ENCODE data around the gene FOSL1. TPM values are rescaled to one million over a fixed set of nuclear protein-coding genes. Genes with fewer than 3 reads are reported as not detected.
A peak's percentile ranks its signal among the peaks of the same experiment; 100 is the strongest.

The FOSL1 gene
- total and polyA plus RNA-seq, 11 donors = 0.22 to 48.1 (median 1.5) TPM

GRCh38 chr11:65897020-65897471 lies 3.1 kb downstream of the FOSL1 start:
- ATAC-seq (no peak), DNase-seq (no peak)
- Histone ChIP-seq H3K36me3 (no peaks in the 10 kb centered on the region), H3K4me3 (no peak overlapping the region), H3K9me3 (no peaks in the 10 kb centered on the region), H3K27ac (no peak overlapping the region), H3K4me1 (peaks cover 7 to 56% (median 40%) of the 10 kb centered on the region in 12 donors), H3K27me3 (peaks cover 0 to 15% (median 0%) of the 10 kb centered on the region in 9 donors)
- intact Hi-C loops (cut with DNase I) = no loop called here
- no peak for TF ChIP-seq POLR2A (IDR thresholded peaks at IDR 0.05)
- no peak for TF ChIP-seq CTCF (IDR thresholded peaks at IDR 0.05)
- WGBS, 4 donors = 93 to 95% (median 94%) methylated on average over 4 of the region's 4 CpGs

DNA sequence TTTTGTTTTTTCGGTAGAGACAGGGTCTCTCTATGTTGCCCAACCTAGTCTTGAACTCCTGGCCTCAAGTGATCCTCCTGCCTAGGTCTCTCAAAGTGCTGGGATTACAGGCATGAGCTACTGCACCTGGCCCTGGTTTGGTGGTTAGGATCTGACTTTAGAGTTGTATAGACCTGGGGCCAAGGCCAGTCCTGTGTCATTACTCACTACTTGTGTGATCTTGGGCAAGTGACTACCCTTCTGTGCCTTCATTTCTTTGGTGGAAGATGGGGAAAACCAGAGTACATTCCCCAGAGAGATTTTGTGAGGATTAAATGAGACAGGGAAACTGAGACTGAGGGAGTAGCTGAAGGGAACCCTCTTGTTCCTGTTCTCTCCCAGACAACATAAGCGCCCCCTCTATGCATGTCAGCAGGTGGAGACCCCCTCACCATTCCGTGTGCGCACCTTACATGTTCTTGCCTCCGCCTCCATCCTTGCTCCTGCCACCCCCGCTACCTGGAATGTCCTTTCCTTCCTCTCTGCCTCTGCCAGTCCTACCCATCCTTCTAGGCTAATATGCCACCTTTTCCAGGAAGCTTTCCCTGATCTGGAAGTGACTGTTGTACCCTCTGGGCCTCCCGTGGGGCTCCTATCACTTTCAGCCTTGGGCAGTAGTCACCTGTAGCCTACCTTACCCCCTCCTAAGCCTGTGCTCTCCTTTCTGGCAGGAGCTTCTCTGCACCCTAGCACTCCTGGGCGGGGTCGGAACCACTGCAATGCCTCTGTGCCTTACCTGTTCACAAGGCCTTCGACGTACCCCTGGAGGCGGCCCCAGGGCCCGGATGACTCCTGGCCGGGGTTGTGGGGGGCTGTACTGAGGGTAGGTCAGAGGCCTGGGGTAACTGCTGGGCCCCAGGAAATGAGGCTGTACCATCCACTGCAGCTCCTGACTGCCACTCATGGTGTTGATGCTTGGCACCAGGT lies 3.9 kb downstream of the FOSL1 start:
- peaks cover 9 to 63% (median 43%) of the 10 kb centered on the region in 12 donors for H3K4me1 ChIP-seq
- TF ChIP-seq POLR2A (IDR thresholded peaks at IDR 0.05) (no peak), CTCF (IDR thresholded peaks at IDR 0.05) (no peak)
- DNase-seq = peak in 1 of 5 donors; percentile 51
- no peak overlapping the region for H3K4me3 ChIP-seq
- peaks cover 0 to 15% (median 0%) of the 10 kb centered on the region in 9 donors for H3K27me3 ChIP-seq
- no peaks in the 10 kb centered on the region for H3K36me3 ChIP-seq
- H3K27ac ChIP-seq = no peak overlapping the region
- WGBS, 4 donors = 93 to 97% (median 95%) methylated on average over 12 to 14 of the region's 14 CpGs
- no peaks in the 10 kb centered on the region for H3K9me3 ChIP-seq
- intact Hi-C loops (cut with DNase I) = no loop called here
- no peak for ATAC-seq

GRCh38 chr11:65895482-65895981 lies 4.7 kb downstream of the FOSL1 start:
- Histone ChIP-seq H3K27ac (no peak overlapping the region), H3K27me3 (peaks cover 0 to 15% (median 0%) of the 10 kb centered on the region in 9 donors), H3K36me3 (no peaks in the 10 kb centered on the region), H3K4me3 (no peak overlapping the region), H3K4me1 (peaks cover 9 to 60% (median 41%) of the 10 kb centered on the region in 12 donors), H3K9me3 (no peaks in the 10 kb centered on the region)
- intact Hi-C loops (cut with DNase I) = no loop called here
- no peak for TF ChIP-seq CTCF (IDR thresholded peaks at IDR 0.05)
- no peak for TF ChIP-seq POLR2A (IDR thresholded peaks at IDR 0.05)
- ATAC-seq = no peak
- WGBS, 4 donors = 88 to 94% (median 92%) methylated on average over 3 to 5 of the region's 5 CpGs
- DNase-seq = no peak

DNA sequence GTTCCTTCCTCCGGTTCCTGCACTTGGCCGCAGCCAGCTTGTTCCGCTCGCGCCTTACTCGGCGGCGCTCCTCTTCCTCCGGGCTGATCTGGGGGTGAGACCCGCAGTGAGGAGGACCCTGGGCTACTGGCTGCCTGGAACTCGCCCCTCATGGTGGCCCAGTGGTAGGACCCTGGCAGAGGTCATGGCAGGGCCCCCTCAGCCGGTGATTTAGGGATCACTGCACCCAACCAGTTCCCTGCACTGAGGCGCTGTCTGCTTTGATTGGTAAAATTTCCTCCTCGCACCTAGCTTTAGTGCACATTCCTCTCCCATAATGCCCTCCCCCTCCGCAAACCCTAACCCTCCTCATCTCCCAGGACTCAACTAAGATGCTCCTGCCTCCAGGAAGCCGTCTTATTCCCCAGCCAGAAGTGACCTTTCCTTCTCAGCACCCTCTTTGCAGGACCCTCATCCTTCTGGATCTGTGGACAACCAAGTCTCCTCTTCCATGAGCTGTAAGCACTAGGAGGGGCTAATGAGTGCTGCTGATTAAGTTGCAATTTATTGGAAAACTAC lies 6.1 kb downstream of the FOSL1 start:
- no peaks in the 10 kb centered on the region for H3K36me3 ChIP-seq
- TF ChIP-seq CTCF (IDR thresholded peaks at IDR 0.05) = no peak
- TF ChIP-seq POLR2A (IDR thresholded peaks at IDR 0.05) = peak in 1 of 2 donors; percentile 15
- DNase-seq = peak; percentile 66 to 81 (median 69)
- H3K27me3 ChIP-seq = peaks cover 0 to 3% (median 0%) of the 10 kb centered on the region in 9 donors
- H3K27ac ChIP-seq = peak overlapping the region; percentile 79 to 99 (median 98)
- H3K4me1 ChIP-seq = peaks cover 10 to 61% (median 40%) of the 10 kb centered on the region in 12 donors
- intact Hi-C loops (cut with DNase I) = no loop called here
- 49 to 79% (median 59%) methylated on average over 6 to 16 of the region's 16 CpGs for WGBS, 4 donors
- ATAC-seq = no peak
- no peaks in the 10 kb centered on the region for H3K9me3 ChIP-seq
- peak overlapping the region in 10 of 12 donors; percentile 29 to 98 (median 84) for H3K4me3 ChIP-seq

Data from heart left ventricle (tissue), 16 donors.